ENCODE data around the gene C3orf33.

DNA sequence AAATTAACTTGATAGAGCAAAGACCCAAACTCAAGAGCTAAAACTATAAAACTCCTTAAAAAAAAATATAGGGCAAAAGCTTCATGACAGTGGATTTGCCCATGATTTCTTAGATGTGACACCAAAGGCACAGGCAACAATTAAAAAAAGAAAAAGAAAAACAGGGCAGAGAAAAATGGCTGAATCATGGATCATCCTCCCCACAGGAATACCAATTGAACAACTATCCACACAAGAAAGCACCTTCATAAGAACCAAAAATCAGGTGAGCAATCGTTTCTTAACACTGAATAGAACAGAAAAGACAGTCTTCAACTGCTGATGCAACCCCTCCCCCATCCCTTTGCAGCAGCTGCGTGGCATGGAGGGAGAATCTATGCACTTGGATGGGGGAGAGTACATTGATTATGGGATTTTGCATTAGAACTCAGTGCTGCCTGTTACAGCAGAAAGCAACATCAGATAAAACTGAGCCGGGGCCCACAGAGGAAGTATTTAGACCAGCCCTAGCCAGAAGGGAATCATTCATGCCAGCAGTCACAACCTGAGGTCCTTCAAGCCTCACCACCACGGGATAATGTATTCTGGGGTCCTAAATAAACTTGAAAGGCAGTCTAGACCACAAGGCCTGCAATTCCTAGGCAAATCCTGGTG, 15.7 kb downstream of the C3orf33 start:
- TF ChIP-seq CTCF (IDR thresholded peaks at IDR 0.05) (no peak), POLR2A (IDR thresholded peaks at IDR 0.05) (no peak), POLR2AphosphoS5 (IDR thresholded peaks at IDR 0.05) (no peak)

Measured in breast epithelium (tissue), 3 donors.